Gastrocnemius medialis (tissue), 4 donors: ENCODE measurements around the gene BMP8A. TPM values are rescaled to one million over a fixed set of nuclear protein-coding genes. Genes with fewer than 3 reads are reported as not detected.

Source experiments
- ATAC-seq, 2 donors: fragments of 150-250 bp; one replicate each; pipeline ENCODE4 v1.9.1; 2016
- DNase-seq, 2 donors: peaks; one replicate each; pipeline ENCODE4 v3.0.0-alpha.2; 2019
- H3K27ac ChIP-seq, 4 donors: fragments of 200-600 bp; sonication (generic); 1 replicate in 1 of 4; 2 replicates in 3 of 4; pipeline ENCODE4 v1.5.1; 2016 to 2018; ENCODE audit warnings: mild to moderate bottlenecking in 2 of 4, moderate library complexity in 1 of 4
- H3K27me3 ChIP-seq, 3 donors: fragments of 200-600 bp; sonication (generic) in 2 of 3; 1 replicate in 1 of 3; 2 replicates in 2 of 3; pipeline versions ENCODE4 v1.5.1 to v1.6.0; 2016 to 2019; ENCODE audit warnings: mild to moderate bottlenecking in 1 of 3, moderate library complexity in 1 of 3
- H3K36me3 ChIP-seq, 2 donors: fragments of 200-600 bp; sonication (generic) in 1 of 2; one replicate each; pipeline ENCODE4 v1.5.1; 2017 to 2018
- H3K4me1 ChIP-seq, 2 donors: fragments of 200-600 bp; sonication (generic) in 1 of 2; one replicate each; pipeline ENCODE4 v1.5.1; 2016 to 2017; ENCODE audit warnings: mild to moderate bottlenecking in 2 of 2
- H3K4me3 ChIP-seq, 4 donors: fragments of 200-600 bp; sonication (generic) in 3 of 4; 1 replicate in 1 of 4; 2 replicates in 3 of 4; pipeline ENCODE4 v1.5.1; 2016 to 2019; ENCODE audit warnings: mild to moderate bottlenecking in 2 of 4
- H3K9me3 ChIP-seq, 3 donors: fragments of 200-600 bp; sonication (generic) in 2 of 3; 1 replicate in 1 of 3; 2 replicates in 2 of 3; pipeline ENCODE4 v1.5.1; 2016 to 2019
- POLR2A ChIP-seq, 2 donors: fragments of 450-650 bp; IDR thresholded peaks; one replicate each; pipeline ENCODE4 v1.6.1; 2017; ENCODE audit warnings: antibody characterized with exemption in 2 of 2, mild to moderate bottlenecking in 2 of 2, moderate library complexity in 2 of 2
- in situ Hi-C, 4 donors: fragments of 200-750 bp; cut with MboI; loops; one replicate each; pipeline versions ENCODE4 v1.15.0 to v1.8.0; 2017; ENCODE audit warnings: low sequenced_read_pairs in 4 of 4
- intact Hi-C: fragments of 100-400 bp; cut with DNase I; formaldehyde crosslinking; loops from one replicate; pipeline ENCODE4 v1.15.1; 2023; ENCODE audit warnings: low total_unique reads
- total RNA-seq, 4 donors: library from RNA; depleted of rRNA; stranded (reverse); fragments of >200 nt; gene quantifications; one replicate each; pipeline versions ENCODE4 v1.1.0 to v1.2.3, GENCODE V29; 2016
- TF ChIP-seq, protein P1 (sequence below), 5 experiments: fragments of 450-650 bp in 3 of 5; fragments of 200-600 bp in 2 of 5; sonication (generic) in 2 of 5; IDR thresholded peaks in 4 of 5; conservative IDR thresholded peaks in 1 of 5; 1 replicate in 4 of 5; 2 replicates in 1 of 5; pipeline ENCODE4 v1.5.1; 2016 to 2019; ENCODE audit warnings: antibody characterized with exemption in 5 of 5, mild to moderate bottlenecking in 3 of 5, moderate library complexity in 3 of 5

Gene BMP8A
- total RNA-seq, 4 donors from 2014 or later, result 0.31 to 1.3 TPM; not detected in 2

DNA sequence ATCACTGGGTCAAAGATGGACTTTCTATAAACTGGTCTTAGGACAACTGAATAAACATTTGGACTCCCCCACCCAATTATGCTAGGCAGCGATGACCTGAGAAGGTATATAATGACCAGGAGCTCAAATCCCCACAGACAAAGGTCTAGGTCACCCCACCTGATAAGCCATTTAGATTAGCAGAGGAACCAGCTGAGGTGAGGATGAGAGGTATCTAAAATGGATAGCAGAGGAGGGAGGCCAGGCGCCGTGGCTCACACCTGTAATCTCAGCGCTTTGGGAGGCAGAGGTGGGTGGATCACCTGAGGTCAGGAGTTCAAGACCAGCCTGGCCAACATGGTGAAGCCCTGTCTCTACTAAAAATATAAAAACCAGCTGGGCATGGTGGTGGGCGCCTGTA lies 51.5 kb downstream of the BMP8A start:
- ATAC-seq, result no peak
- H3K9me3 ChIP-seq, result no peaks in the 10 kb centered on the region
- no peak for TF ChIP-seq POLR2A (IDR thresholded peaks at IDR 0.05)
- TF ChIP-seq, protein P1, sequence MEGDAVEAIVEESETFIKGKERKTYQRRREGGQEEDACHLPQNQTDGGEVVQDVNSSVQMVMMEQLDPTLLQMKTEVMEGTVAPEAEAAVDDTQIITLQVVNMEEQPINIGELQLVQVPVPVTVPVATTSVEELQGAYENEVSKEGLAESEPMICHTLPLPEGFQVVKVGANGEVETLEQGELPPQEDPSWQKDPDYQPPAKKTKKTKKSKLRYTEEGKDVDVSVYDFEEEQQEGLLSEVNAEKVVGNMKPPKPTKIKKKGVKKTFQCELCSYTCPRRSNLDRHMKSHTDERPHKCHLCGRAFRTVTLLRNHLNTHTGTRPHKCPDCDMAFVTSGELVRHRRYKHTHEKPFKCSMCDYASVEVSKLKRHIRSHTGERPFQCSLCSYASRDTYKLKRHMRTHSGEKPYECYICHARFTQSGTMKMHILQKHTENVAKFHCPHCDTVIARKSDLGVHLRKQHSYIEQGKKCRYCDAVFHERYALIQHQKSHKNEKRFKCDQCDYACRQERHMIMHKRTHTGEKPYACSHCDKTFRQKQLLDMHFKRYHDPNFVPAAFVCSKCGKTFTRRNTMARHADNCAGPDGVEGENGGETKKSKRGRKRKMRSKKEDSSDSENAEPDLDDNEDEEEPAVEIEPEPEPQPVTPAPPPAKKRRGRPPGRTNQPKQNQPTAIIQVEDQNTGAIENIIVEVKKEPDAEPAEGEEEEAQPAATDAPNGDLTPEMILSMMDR (IDR thresholded peaks at IDR 0.05 in 4 of 5, conservative IDR thresholded peaks at IDR 0.05 in 1 of 5), result no peak
- peaks cover 10 to 19% of the 10 kb centered on the region in 2 donors for H3K4me1 ChIP-seq
- in situ Hi-C loops (loop anchor here in 1 of 4 donors (25.0 kb wide), 1 partner anchor 431 kb away; no protein-coding TSS in a partner anchor), intact Hi-C loops (no loop called here)
- peaks cover 0 to 85% of the 10 kb centered on the region in 2 donors for H3K36me3 ChIP-seq
- DNase-seq, result no peak
- no peak overlapping the region for H3K4me3 ChIP-seq
- H3K27me3 ChIP-seq, result no peaks in the 10 kb centered on the region
- no peak overlapping the region for H3K27ac ChIP-seq

DNA sequence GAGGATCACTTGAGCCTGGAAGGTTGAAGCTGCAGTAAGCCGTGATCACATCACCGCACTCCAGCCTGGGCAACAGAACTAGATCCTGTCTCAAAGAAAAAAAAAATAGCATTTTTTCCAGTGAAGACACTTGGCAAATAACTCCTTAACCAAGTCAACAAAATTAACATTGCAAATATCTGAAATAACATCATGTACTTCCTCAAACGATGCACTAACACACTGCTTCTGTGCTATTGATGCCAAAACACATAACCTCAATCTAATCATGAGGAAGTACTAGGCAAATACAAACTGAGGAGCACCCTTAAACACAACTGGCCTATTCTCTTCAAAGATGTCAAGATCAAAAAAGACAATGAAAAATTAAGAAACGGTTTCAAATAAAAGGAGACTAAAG lies 52.9 kb downstream of the BMP8A start:
- in situ Hi-C loops (loop anchor here in 1 of 4 donors (25.0 kb wide), 1 partner anchor 432 kb away; no protein-coding TSS in a partner anchor), intact Hi-C loops (no loop called here)
- TF ChIP-seq POLR2A (IDR thresholded peaks at IDR 0.05), result no peak
- TF ChIP-seq, protein P1 (IDR thresholded peaks at IDR 0.05 in 4 of 5, conservative IDR thresholded peaks at IDR 0.05 in 1 of 5), result no peak
- DNase-seq, result no peak
- H3K27ac ChIP-seq, result no peak overlapping the region
- no peak overlapping the region for H3K4me3 ChIP-seq
- no peaks in the 10 kb centered on the region for H3K27me3 ChIP-seq
- ATAC-seq, result no peak
- H3K9me3 ChIP-seq, result no peaks in the 10 kb centered on the region
- H3K4me1 ChIP-seq, result peaks cover 9 to 18% of the 10 kb centered on the region in 2 donors
- peaks cover 0 to 87% of the 10 kb centered on the region in 2 donors for H3K36me3 ChIP-seq

DNA sequence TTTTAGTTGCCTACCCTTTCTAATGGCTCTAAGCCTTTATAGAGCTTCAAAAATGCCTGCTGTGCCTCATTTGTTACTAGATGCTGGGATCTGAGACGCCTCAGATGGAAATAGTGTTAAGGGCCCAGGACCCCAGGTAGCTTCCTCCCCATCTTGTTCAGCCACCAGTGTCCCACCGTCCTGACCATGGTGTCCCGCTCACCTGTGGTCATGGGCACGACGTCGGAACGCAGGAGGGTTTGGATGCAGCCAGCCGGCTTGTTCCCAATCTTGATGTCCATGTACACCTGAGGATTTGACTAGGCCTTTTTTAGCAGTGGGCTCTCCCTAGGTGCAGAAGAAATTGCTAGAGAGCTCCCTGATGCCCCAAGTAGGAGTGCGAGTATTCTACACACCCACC lies 54.1 kb downstream of the BMP8A start:
- DNase-seq (no peak), ATAC-seq (no peak)
- in situ Hi-C loops (loop anchor here in 1 of 4 donors (25.0 kb wide), 1 partner anchor 433 kb away; no protein-coding TSS in a partner anchor), intact Hi-C loops (no loop called here)
- no peak overlapping the region for H3K27ac ChIP-seq
- H3K4me1 ChIP-seq, result peaks cover 0 to 6% of the 10 kb centered on the region in 2 donors
- no peaks in the 10 kb centered on the region for H3K27me3 ChIP-seq
- H3K9me3 ChIP-seq, result no peaks in the 10 kb centered on the region
- H3K4me3 ChIP-seq, result no peak overlapping the region
- no peak for TF ChIP-seq POLR2A (IDR thresholded peaks at IDR 0.05)
- TF ChIP-seq, protein P1 (IDR thresholded peaks at IDR 0.05 in 4 of 5, conservative IDR thresholded peaks at IDR 0.05 in 1 of 5), result no peak
- peaks cover 0 to 93% of the 10 kb centered on the region in 2 donors for H3K36me3 ChIP-seq

DNA sequence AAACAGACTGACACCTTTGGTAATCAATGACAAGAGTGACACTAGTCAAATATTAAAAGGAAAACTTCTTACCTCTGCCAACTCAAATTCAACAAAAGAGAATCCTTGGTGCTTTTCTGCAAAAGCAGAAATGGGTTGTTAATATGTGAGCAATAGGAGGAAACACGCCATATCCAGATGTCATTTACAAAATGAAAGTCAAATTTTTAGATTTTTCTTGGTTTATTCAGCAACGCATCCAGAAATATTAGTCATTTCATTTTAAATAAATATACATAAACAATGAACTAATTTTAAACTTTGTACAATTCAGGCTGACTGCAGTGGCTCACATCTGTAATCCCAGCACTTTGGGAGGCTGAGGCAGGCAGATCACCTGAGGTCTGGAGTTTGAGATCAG lies 62.8 kb downstream of the BMP8A start:
- in situ Hi-C loops, result no loop called here
- no peaks in the 10 kb centered on the region for H3K4me1 ChIP-seq
- ATAC-seq (no peak), DNase-seq (no peak)
- no peaks in the 10 kb centered on the region for H3K9me3 ChIP-seq
- H3K4me3 ChIP-seq, result no peak overlapping the region
- intact Hi-C loops, result no loop called here
- no peaks in the 10 kb centered on the region for H3K27me3 ChIP-seq
- TF ChIP-seq POLR2A (IDR thresholded peaks at IDR 0.05), result no peak
- TF ChIP-seq, protein P1 (IDR thresholded peaks at IDR 0.05 in 4 of 5, conservative IDR thresholded peaks at IDR 0.05 in 1 of 5), result no peak
- H3K36me3 ChIP-seq, result peaks cover 0 to 61% of the 10 kb centered on the region in 2 donors
- H3K27ac ChIP-seq, result no peak overlapping the region

DNA sequence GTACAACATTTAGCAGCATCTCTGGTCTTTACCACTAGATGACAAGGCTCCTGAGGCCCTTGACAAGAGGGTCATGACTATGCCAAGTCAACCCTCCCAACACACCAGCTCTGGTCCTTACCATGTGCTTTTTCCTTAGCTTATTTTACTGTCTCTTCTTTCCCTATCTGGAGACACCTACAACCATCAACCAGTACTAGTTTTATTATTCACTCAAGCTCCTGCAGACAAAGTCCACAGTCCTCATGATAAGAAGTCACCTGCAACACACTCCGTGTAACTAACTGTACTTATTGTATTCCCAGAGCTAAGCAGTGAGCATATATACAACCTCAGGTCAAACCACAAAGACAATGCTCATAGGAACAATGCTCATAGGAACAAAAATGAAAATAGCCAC lies 69.8 kb downstream of the BMP8A start:
- no peaks in the 10 kb centered on the region for H3K4me1 ChIP-seq
- intact Hi-C loops, result no loop called here
- H3K27me3 ChIP-seq, result no peaks in the 10 kb centered on the region
- peaks cover 27 to 79% of the 10 kb centered on the region in 2 donors for H3K36me3 ChIP-seq
- TF ChIP-seq, protein P1 (IDR thresholded peaks at IDR 0.05 in 4 of 5, conservative IDR thresholded peaks at IDR 0.05 in 1 of 5), result no peak
- TF ChIP-seq POLR2A (IDR thresholded peaks at IDR 0.05), result no peak
- no peak overlapping the region for H3K4me3 ChIP-seq
- no peak for ATAC-seq
- no peak for DNase-seq
- no peaks in the 10 kb centered on the region for H3K9me3 ChIP-seq
- in situ Hi-C loops, result no loop called here
- no peak overlapping the region for H3K27ac ChIP-seq
